Measurements from ENCODE around the gene RASA2.

RASA2 gene

DNA sequence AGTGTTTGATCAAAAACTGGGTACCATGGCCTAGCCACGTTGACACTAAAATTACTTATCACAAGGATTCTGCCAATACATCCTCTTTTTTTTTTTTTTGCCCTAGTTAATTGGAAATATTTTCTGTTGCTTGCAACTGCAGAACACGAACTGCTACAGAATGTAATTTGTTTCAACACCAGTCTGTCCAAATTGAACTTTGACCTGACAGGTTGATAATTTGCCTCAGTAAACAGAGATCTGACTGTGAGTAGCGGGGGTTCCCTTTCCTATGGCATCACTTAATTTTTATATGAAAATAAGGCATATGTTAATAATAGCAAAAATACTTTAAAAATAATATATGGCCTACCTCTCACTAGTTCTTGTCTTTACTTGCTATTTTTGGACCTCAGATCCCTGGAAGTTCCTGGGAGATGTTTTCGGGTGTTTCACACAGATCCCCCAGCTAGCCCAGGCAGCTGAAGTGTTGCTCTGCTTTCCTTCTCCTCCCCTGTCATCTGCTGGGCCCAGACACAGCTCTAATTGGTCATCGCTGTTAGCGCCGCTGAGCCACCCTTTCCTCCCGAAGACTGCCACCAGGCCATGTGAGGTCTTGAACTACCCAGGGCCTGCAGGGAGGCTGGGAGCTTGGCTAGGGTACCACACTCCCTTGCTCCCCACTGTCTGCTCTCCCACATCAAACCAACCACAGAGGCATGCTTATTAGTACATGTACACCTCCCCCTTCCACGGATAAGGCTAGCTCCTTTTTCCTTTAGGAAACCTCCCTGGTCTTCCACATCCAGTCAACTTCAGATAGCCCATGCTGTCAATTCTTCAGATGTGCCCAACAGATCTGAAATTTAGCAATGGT is 161.5 kb downstream of the RASA2 start:
- no peak for DNase-seq

GRCh38 chr3:141649871-141650270 is 163.0 kb downstream of the RASA2 start:
- no peak for DNase-seq

DNA sequence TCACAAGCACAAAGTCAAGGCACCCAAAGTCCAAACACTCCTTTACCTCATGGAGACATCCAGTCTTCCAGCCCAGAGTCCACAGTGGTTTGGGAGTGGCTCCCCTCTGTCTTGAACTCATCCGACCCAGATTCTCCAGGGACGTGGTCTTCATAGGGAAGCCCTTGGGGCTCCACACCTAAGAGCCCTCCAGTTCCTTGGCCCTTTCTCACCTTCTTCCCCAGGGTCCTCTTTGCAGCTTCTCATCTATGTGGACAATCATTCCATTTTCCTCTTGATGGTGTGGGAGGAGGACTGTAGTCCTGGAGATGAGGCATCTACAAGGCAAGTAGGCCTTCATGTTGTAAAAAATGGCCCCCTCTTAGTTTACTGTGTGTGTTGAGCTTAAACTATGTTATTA is 164.0 kb downstream of the RASA2 start:
- no peak for DNase-seq

GRCh38 chr3:141651409-141651808 is 164.6 kb downstream of the RASA2 start:
- no peak for DNase-seq

DNA sequence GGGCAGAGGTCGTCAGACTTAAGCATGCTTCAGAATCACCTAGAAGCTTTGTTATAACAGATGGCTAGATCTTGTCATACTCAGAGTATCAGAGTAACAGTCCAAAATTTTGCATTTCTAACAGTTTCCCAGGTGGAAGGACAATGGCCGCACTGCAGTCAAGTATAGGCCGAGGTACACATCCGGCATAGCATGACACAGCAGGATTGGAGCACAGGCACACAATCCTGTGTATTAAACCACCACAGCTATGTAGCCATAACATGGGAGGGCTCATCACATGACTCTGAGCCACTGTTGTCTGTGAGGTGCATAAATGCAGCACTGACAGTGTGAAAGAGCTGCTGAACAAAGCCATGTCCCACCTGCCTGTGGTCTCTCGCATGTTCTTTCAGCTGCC is 165.5 kb downstream of the RASA2 start:
- DNase-seq: no peak

DNA sequence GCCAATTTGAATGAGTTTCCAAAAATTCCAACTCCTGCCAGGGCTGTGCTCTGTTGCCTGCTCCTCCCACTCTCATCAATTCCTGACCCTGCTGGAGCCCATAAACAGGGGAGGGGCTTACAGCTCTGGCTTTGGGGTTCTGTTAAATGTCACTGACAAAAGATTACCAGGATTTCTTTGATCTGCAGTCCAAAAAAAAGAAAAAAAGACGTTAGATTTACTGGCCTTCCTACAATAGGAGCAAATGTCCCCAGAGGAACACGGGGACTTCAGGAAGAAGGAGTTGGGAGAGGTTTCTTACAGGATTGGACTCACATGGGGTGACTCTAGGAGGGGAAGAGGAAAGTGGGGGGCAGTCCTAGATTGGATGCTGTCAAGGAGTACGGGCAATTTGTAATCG is 167.0 kb downstream of the RASA2 start:
- no peak for DNase-seq

GRCh38 chr3:141655801-141656200 is 169.0 kb downstream of the RASA2 start:
- DNase-seq: no peak

GRCh38 chr3:141656771-141657170 is 169.9 kb downstream of the RASA2 start:
- no peak for DNase-seq

DNA sequence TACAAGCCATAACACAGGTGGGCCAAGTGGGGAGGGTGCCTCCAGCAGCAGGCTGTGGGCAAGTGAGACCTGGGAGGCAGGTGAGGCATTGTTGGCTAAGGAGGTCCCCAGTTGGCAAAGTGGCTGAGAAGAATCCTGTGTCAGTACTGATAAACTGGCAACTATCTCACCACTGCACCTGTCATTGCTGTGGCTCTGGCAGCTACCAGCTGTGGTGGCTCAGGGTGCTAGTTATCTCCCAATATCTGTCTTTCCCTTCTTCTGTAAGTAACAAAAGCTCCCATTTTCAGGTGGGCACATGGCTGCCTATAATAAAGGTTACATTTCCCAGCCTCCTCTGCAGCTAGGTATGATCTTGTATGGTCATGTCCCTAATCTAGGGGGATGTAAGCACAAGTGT is 170.7 kb downstream of the RASA2 start:
- DNase-seq: no peak

DNA sequence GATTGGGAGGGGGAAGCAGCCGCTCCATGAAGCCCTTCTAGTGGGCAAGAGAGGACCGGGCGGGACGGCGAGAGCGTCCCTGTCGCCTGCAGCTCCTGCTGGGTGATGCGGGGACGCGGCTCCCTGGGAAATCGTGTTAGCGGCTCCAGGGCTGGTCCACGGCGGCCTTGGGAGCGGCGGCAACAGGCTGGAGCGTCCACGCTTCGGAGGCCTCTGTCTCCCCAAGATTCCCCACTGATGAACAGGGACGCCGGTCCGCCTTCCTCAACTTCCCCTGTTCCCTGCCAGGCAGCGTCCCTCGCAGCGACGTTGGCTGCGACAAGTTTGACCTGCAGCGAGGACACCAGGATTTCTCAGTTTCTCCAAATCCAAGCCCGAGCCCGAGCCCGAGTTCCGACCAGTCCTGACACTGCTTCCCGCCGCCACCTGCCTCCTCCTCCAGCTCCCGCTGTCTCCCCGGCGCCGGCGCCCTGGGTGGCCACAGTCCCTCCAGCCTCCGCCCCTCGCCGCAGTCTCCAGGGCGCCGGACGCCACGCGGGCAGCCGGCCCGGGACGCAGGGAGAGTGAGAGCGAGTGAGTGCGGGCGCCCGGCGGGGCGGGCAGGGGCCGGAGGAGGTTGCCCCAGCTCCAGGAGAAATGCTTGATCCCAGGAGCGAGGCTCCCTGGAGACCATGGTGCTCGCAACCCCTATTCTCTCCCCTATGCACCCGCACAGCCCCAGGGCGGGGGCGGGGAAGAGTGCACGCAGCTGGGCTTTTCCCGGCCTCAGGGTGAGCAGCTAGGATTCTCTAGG is 173.2 kb downstream of the RASA2 start:
- peak; percentile 69 for DNase-seq

DNA sequence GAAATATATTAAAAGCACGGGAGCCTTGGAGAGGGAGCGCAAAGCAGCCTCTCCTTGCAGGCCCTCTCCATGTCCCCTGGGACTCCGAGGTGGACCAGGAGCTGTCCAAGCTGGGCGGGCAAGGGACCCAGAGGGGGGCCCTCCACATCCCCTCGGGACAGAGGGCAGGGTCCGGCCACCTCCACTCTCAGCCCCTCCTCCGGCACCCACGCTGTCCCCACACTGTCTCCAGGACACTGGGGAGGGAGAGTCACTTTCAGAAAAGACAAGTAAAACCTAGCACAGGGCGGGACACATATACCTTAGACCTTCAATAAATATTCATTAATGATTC is 173.8 kb downstream of the RASA2 start:
- no peak for DNase-seq

GRCh38 chr3:141661229-141662196 is 174.7 kb downstream of the RASA2 start:
- DNase-seq: no peak

DNA sequence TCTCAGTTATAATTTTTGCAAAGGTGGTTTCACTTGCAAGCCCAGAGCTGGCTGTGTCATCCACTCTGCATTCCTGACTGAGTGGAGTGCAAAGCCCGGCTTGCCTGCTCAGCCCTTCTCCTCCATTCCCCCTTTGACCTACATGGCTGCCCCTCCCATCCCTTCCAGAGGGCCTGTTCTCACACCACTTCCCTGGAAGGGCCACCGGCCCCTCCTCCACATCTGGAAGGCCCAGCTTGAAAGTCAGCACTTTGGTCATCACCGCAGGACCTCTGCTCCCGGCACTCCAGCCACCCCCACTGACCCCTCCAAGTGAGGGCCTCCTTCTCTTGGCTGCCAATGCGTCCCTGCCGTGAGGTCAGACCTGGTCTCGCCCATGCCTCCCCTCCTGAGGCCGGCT is 177.2 kb downstream of the RASA2 start:
- DNase-seq: no peak
